ENCODE data around the gene APBA1. TPM values are rescaled to one million over a fixed set of nuclear protein-coding genes. Genes with fewer than 3 reads are reported as not detected.

The APBA1 gene
- total RNA-seq, 1 donor from 2014 or later, result 3.4 TPM

DNA sequence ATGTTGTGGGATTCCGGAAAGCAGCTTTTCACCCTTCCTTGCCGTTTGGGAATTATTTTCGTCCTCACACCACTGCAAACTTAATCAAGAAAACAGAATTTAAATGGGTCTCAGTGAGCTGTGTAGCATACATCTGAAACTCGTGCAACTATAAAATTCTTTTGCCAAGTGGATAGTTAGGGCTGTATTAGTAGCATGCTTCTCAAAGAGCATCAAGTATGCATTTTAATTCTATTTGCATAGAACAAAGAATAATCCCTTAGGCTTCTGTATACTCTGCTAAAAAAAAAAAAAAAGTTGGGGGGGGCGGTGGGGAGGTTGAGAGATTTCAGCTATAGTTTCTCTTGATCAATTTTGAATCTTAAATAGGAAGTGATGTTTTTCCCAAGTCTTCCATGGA is 11.8 kb upstream of the APBA1 start:
- Histone ChIP-seq H3K9ac (no peak overlapping the region), H4K20me1 (ENCODE audit: low read depth) (no peaks in the 10 kb centered on the region), H3K36me3 (no peaks in the 10 kb centered on the region), H3F3A (ENCODE audit: low read depth) (no peaks in the 10 kb centered on the region), H3K4me2 (no peak overlapping the region), H3K4me3 (no peak overlapping the region), H3K27me3 (no peaks in the 10 kb centered on the region), H3K4me1 (no peaks in the 10 kb centered on the region), H3K27ac (no peak overlapping the region), H3K79me2 (ENCODE audit: low read depth) (no peaks in the 10 kb centered on the region), H3K9me3 (ENCODE audit: low read depth) (no peaks in the 10 kb centered on the region), H2AFZ (replicated peaks) (peak overlapping the region; percentile 50)
- Mint-ChIP-seq H3K4me1 (no peaks in the 10 kb centered on the region), H3K27ac (no peak overlapping the region), H3K9me3 (no peaks in the 10 kb centered on the region), H3K27me3 (ENCODE audit: insufficient read depth, low read depth) (no peaks in the 10 kb centered on the region), H3K4me3 (no peak overlapping the region), H3K36me3 (no peaks in the 10 kb centered on the region)
- DNase-seq (ENCODE audit: low spot score), result no peak
- TF ChIP-seq EZH2phosphoT487 (IDR thresholded peaks at IDR 0.05), result no peak

DNA sequence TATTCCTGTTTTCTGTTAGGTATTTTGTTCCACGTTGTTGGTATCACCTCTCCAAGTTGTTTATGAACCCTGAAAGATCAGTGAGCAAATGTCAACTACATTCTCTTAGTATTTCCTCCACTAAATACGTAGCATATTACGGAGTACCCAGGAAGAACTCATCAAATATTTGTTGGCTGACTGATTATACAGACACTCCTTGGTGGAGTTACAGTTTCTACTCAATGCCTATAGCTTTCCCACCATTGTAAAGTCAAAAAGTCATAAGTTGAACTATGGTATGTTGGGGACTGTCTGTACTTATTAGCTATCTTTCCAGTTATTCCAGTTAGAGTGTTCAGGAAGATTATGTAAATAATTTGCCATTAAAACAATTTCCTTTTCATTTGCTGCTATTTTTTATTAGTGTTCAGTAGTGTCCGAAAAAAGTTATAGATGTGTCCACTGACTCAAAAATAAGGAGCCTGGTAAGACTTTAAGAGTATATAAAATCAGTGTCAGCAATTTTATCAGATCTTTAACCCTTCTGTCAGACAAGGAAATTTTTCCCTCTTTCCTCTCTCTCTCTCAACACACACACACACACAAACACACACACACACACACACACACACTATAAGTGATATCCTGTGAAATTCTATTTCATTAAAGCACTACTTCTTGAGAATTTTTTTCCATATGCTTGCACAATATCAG is 6.8 kb upstream of the APBA1 start:
- Histone ChIP-seq H3K4me1 (no peaks in the 10 kb centered on the region), H4K20me1 (ENCODE audit: low read depth) (no peaks in the 10 kb centered on the region), H3K4me3 (no peak overlapping the region), H3K4me2 (no peak overlapping the region), H3F3A (ENCODE audit: low read depth) (peaks cover 8% of the 10 kb centered on the region), H3K27ac (no peak overlapping the region), H2AFZ (replicated peaks) (no peak overlapping the region), H3K9me3 (ENCODE audit: low read depth) (no peaks in the 10 kb centered on the region), H3K9ac (no peak overlapping the region), H3K27me3 (no peaks in the 10 kb centered on the region), H3K79me2 (ENCODE audit: low read depth) (no peaks in the 10 kb centered on the region), H3K36me3 (no peaks in the 10 kb centered on the region)
- Mint-ChIP-seq H3K9me3 (no peaks in the 10 kb centered on the region), H3K4me1 (peaks cover 7% of the 10 kb centered on the region), H3K27me3 (ENCODE audit: insufficient read depth, low read depth) (peaks cover 3% of the 10 kb centered on the region), H3K27ac (no peak overlapping the region), H3K36me3 (no peaks in the 10 kb centered on the region), H3K4me3 (no peak overlapping the region)
- DNase-seq (ENCODE audit: low spot score), result no peak
- TF ChIP-seq, protein P1, sequence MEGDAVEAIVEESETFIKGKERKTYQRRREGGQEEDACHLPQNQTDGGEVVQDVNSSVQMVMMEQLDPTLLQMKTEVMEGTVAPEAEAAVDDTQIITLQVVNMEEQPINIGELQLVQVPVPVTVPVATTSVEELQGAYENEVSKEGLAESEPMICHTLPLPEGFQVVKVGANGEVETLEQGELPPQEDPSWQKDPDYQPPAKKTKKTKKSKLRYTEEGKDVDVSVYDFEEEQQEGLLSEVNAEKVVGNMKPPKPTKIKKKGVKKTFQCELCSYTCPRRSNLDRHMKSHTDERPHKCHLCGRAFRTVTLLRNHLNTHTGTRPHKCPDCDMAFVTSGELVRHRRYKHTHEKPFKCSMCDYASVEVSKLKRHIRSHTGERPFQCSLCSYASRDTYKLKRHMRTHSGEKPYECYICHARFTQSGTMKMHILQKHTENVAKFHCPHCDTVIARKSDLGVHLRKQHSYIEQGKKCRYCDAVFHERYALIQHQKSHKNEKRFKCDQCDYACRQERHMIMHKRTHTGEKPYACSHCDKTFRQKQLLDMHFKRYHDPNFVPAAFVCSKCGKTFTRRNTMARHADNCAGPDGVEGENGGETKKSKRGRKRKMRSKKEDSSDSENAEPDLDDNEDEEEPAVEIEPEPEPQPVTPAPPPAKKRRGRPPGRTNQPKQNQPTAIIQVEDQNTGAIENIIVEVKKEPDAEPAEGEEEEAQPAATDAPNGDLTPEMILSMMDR (IDR thresholded peaks at IDR 0.05), result no peak
- TF ChIP-seq EZH2phosphoT487 (IDR thresholded peaks at IDR 0.05) (no peak), EZH2 (IDR thresholded peaks at IDR 0.05) (no peak)

DNA sequence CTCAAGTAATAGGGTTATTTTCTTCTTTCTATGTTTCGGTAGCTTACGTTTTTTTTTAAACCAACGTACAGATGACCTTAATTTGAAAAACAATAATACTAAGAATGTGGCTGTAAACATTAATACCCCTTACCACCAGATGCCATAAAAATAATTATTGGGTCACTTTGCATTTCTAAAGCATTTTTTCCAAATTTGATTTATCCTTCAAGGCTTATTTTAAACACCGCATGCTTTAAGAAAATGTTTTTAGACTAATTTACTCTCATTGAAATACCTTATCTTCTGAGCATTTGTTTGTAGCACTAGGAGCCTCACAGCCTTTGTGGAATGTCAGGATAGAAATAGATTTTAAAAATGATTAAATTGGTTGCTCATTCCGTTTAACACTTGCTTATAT is 5.8 kb upstream of the APBA1 start:
- no peak overlapping the region for H3K4me3 Mint-ChIP-seq
- Histone ChIP-seq H4K20me1 (ENCODE audit: low read depth) (no peaks in the 10 kb centered on the region), H2AFZ (replicated peaks) (no peak overlapping the region), H3K9ac (no peak overlapping the region), H3K36me3 (no peaks in the 10 kb centered on the region), H3K27ac (no peak overlapping the region), H3K79me2 (ENCODE audit: low read depth) (no peaks in the 10 kb centered on the region), H3K4me3 (no peak overlapping the region), H3K4me2 (no peak overlapping the region), H3K4me1 (no peaks in the 10 kb centered on the region), H3K27me3 (no peaks in the 10 kb centered on the region), H3K9me3 (ENCODE audit: low read depth) (no peaks in the 10 kb centered on the region), H3F3A (ENCODE audit: low read depth) (peaks cover 18% of the 10 kb centered on the region)
- H3K9me3 Mint-ChIP-seq, result no peaks in the 10 kb centered on the region
- H3K36me3 Mint-ChIP-seq, result no peaks in the 10 kb centered on the region
- peaks cover 9% of the 10 kb centered on the region for H3K4me1 Mint-ChIP-seq
- no peak overlapping the region for H3K27ac Mint-ChIP-seq
- TF ChIP-seq EZH2 (IDR thresholded peaks at IDR 0.05), result no peak
- H3K27me3 Mint-ChIP-seq (ENCODE audit: insufficient read depth, low read depth), result peaks cover 4% of the 10 kb centered on the region
- DNase-seq (ENCODE audit: low spot score), result no peak

DNA sequence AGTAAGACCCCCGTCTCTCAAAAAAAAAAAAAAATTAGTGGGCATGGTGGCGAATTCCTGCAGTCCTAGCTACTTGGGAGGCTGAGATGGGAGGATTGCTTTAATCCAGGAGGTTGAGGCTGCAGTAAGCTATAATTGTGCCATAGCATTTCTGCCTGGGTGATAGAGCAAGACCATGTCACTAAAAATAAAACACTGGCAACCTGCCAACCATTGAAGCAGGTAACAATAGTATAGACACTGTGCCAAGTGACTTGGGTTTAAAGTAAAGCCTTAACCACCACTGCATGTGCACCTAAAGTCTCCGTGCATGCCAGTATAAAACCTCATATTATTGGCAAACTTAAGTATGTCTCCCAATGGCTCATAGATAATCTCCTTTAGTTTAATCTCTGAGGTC is 3.4 kb upstream of the APBA1 start:
- TF ChIP-seq EZH2 (IDR thresholded peaks at IDR 0.05) (no peak), EZH2phosphoT487 (IDR thresholded peaks at IDR 0.05) (no peak)
- TF ChIP-seq, protein P1 (IDR thresholded peaks at IDR 0.05), result no peak
- peaks cover 35% of the 10 kb centered on the region for H3F3A ChIP-seq (ENCODE audit: low read depth)
- H3K4me1 Mint-ChIP-seq, result peaks cover 19% of the 10 kb centered on the region
- no peaks in the 10 kb centered on the region for H3K9me3 ChIP-seq (ENCODE audit: low read depth)
- H3K4me3 Mint-ChIP-seq, result no peak overlapping the region
- no peaks in the 10 kb centered on the region for H3K9me3 Mint-ChIP-seq
- no peaks in the 10 kb centered on the region for H3K36me3 ChIP-seq
- peaks cover 15% of the 10 kb centered on the region for H3K27me3 ChIP-seq
- no peak overlapping the region for H3K27ac Mint-ChIP-seq
- H3K4me3 ChIP-seq, result no peak overlapping the region
- H3K27me3 Mint-ChIP-seq (ENCODE audit: insufficient read depth, low read depth), result peaks cover 12% of the 10 kb centered on the region
- H3K79me2 ChIP-seq (ENCODE audit: low read depth), result no peaks in the 10 kb centered on the region
- no peak overlapping the region for H3K27ac ChIP-seq
- no peak overlapping the region for H3K9ac ChIP-seq
- H4K20me1 ChIP-seq (ENCODE audit: low read depth), result no peaks in the 10 kb centered on the region
- no peak overlapping the region for H2AFZ ChIP-seq (replicated peaks)
- no peaks in the 10 kb centered on the region for H3K4me1 ChIP-seq
- no peak for DNase-seq (ENCODE audit: low spot score)
- H3K4me2 ChIP-seq, result no peak overlapping the region
- no peaks in the 10 kb centered on the region for H3K36me3 Mint-ChIP-seq

Data from neural progenitor cell (in vitro differentiated cells).